Fibroblast of lung (primary cell): ENCODE results near the gene CFAP77.

Experiments
- CTCF ChIP-seq, 2 donors: IDR thresholded peaks in 1 of 2; conservative IDR thresholded peaks in 1 of 2; 1 replicate in 1 of 2; 2 replicates in 1 of 2; pipeline ENCODE4 v1.5.1; 2011 to 2012; ENCODE audit warnings: low read length in 2 of 2, control low read depth in 1 of 2, inconsistent platforms in 1 of 2, low read depth in 1 of 2, mild to moderate bottlenecking in 1 of 2
- EZH2 ChIP-seq: IDR thresholded peaks from 2 replicates; pipeline ENCODE4 v1.5.1; 2012; ENCODE audit warnings: low read length, control low read depth, mild to moderate bottlenecking; ENCODE audit errors: missing control alignments

- TF ChIP-seq EZH2 (no peak), CTCF (conservative IDR thresholded peaks at IDR 0.05 in 1 of 2, IDR thresholded peaks at IDR 0.05 in 1 of 2; ENCODE audit: low read depth in 1 of 2, low read length in 2 of 2) (no peak)
Measured at GRCh38 chr9:132536124-132536523, 126.1 kb downstream of the CFAP77 start.
